GM19193 (cell line): ENCODE data around the gene ST7.

ENCODE experiments used
- POLR2A ChIP-seq: IDR thresholded peaks from 4 replicates; pipeline ENCODE4 v1.6.1; 2011; ENCODE audit not compliant: insufficient read depth, insufficient read length; ENCODE audit errors: extremely low read depth

Gene ST7

DNA sequence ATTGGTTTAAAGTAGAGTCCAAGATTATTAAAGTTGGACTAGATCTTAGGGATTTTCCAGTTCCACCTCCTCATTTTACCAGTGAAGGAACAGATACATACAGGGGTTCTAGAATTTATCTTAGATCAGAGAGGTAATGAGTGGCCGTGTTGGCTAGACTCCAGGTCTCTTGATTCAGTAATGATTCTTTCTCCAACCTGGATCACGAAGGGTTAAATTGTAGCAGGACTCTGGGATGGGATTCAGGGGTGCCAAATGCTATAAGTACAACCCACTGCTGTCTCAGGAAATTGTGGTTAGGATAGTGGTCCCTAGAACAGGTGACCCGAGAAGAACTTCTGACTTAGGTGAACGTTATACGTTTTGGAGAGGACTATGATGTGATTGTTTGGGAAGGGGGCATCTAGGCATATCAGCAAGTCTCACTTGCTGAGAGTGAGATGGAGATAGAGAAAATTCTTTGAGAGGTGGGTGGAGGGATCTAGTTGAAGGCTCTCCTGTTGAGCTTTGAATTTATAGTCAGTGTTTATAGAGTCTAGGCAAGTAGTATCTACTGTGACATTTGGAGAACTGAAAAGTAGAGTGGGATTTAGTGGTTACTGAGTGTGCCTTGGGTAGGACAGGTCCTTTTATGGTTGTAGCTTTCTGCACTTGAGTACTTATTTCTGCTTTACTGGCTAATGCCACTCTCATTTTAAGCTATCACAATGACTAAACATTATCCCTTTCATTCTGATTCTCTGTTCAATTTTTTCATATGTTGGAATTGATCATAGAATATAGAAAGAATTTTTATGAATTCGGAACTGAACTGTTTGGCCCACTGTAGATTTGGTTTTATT is 58.3 kb downstream of the ST7 start:
- no peak for TF ChIP-seq POLR2A

DNA sequence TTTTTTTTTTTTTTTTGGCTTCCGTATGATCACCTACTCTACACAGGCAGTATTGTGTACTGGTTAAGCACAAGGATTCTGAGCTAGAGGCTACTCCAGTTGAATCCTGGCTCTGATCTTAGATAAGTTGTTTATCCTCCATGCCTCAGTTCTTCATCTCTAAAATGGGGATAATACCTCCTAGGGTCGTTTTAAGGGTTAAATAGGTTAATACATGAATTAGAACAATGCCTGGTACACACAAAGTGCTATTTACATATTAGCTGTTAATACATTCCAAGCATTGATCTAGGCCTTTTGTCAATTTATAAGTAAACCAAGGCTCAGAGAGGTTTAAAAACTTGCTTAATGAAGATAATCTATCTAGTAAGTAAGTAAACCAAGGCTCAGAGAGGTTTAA is 59.0 kb downstream of the ST7 start:
- no peak for TF ChIP-seq POLR2A

DNA sequence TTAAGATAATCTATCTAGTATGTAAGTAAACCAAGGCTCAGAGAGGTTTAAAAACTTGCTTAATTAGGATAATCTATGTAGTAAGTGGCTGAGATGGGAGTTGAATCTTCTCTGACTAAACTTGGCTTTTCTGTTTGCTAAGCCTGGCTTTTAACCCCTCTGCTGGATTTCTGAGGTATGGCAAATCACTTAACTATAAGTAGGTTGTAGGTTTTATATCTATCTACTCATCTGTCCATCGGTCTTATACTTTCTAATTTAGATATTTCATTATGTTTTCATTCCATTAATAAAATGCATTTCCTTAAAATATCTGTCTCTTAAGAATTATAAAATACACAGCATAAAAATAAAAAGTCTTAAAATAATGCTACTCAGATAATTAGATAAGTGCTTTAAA is 59.4 kb downstream of the ST7 start:
- no peak for TF ChIP-seq POLR2A

DNA sequence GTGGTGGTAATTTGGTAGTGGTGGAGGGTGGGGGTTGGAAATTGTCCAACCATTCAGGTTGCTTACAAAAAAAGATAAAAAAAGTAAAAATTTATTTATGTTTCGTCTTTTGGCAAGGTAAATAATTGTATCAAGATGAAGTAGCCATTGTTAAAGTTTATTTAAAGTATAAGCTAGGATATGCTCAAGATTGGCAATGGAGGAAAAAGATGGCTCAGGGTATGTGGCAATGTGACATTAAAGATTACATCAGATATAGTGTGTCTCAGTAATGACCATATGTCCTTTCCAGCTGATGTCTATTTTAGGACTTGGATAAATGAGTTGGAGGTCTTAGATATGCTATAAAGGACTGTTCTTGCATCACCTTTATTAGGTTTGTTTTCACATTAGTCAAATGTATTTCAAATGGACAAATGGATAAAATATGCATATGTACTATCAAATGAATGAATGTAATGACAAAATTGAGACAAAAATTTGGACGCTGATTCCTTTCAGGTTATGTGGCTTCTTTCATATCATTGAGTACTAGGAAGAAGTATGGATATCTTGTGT is 60.9 kb downstream of the ST7 start:
- no peak for TF ChIP-seq POLR2A

DNA sequence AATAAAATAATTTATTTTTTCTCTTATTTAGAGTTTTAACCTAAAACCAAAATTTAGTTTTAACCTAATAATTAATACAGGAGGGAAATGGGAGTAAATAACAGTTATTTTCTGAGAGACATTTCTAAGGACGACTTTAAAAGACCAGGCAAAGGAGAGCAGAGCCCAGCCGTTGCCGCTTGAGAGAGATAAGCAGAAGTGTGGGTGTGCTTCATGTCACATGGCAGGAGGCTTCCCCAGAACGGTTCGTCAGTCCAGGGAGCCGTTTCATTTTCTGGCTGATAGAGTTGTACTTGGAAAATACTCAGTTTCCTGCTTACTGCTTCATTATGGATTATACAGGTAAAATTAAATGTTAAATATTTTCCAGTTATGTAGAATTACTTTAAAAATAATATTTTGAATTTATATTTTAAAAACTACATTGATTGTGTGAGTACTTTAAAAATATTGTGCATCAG is 61.4 kb downstream of the ST7 start:
- TF ChIP-seq POLR2A = peak; percentile 45

DNA sequence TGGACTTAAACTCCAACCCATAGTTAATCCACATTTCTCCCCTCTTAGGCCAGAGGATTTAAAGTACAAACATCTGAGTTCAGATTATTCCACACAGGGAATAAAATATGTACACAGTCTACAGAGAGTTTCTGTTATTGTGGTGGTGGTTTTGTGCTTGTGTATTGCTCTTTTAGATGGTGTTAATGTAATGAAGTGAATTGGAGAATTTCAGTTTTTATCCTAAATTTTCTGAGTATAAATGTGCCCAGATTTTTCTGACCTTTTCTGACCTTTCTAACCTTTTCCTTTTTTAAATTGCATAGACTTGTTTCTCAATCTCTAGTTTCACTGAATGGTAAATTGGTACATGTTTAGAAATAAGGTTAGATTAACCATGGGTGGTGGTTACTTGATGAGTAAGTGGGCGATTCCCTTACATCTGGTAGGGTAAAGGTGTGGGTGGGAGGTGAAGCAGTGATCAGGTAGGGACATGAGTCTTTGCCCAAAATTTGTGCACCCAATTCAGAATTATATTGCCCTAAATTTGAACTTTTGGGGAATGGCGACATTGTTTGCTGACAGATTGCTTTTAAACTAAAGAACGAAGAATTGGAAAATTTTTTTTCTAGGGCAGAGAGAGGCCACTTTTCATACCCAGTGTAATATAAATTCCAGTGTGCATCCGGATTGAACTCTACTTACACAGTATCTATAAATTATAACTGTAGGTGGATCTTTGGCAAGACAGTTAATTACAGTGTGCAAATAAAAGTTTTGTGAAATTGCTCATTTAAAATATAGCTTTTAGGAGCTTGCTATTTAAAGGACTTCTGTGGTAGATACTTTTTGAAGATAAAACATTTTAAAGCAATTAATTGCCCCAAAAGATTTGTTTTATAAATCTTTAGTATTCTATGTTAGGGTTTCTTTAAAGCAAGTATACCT is 62.2 kb downstream of the ST7 start:
- TF ChIP-seq POLR2A = no peak

DNA sequence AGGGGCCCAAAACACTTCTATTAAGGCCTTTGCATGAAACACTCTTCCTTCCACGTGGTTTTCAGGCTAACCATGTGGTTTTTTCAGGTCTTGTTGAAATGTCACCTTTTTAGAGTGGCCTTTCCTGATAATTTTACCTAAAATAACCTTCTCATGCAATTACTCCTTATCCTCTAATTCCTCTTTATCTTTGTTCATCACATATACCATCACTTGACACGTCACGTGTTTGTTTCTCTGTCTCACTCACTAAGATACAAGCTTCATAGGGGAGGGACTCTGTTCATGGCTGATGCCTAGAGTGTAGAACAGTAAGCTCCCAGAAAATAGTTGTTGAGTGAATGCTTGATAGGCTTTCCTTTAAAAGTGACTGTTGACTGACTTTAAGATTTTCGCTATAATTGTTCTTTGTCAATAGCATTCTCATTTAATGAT is 63.7 kb downstream of the ST7 start:
- no peak for TF ChIP-seq POLR2A

DNA sequence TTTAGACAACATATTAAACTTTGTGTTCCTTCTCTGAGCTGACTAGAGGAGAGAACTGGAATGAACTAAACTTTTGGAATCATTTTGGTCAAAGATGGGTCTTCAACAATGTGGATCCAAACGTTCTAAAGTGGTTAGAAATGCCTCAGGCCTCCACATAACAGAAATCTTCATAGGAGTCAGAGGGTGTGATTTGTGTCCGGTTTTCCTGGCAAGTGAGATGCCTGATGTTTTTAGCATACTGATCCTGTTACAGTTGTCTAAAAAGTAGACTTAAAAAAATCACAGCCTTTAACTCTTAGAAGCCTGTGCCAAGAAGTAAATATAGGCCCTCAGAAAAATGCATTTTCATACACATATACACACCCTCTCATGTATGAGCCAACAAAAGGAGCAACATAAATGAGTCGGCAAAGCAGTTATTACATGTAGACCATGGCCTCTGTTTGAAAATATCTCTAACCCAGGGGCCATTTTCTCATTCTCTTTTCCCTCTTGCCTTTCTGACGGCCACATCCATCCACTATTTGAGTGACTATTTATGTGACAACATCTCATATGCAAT is 64.5 kb downstream of the ST7 start:
- no peak for TF ChIP-seq POLR2A

DNA sequence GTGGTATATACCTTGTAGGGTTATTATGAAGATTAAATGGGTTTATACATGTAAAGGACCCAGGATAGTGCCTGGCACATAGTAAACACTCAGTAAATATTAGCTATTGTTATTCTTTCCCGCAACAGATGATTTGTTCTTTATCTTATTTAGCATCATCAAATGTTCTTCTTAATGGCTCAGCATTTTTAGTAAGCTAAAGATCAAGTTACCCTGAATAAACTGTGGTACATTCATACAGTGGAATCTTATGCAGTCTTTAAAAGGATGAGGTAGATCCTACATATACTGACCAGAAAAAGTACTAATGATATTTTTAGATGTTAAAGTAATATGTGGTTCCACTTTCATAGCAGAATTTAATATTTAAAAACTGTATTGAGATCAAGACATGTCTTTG is 65.4 kb downstream of the ST7 start:
- no peak for TF ChIP-seq POLR2A

DNA sequence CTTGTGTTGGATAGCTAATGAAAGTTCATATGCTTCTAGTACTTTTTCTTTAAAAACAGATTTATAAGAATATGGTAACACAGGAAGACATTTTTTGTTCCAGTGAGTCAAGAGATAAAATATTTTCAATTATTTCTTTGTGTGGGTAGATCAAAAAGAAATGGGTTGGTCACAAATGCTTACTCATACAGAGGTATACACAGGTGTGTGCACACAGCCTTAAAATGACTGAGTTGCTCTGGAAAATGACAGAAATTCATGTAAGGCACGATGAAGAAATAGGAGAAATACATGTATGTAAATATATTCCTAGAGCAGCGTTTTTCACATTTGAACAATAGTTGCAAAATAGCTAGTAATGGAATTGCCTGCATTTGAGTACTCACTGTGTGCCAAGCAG is 66.0 kb downstream of the ST7 start:
- no peak for TF ChIP-seq POLR2A

DNA sequence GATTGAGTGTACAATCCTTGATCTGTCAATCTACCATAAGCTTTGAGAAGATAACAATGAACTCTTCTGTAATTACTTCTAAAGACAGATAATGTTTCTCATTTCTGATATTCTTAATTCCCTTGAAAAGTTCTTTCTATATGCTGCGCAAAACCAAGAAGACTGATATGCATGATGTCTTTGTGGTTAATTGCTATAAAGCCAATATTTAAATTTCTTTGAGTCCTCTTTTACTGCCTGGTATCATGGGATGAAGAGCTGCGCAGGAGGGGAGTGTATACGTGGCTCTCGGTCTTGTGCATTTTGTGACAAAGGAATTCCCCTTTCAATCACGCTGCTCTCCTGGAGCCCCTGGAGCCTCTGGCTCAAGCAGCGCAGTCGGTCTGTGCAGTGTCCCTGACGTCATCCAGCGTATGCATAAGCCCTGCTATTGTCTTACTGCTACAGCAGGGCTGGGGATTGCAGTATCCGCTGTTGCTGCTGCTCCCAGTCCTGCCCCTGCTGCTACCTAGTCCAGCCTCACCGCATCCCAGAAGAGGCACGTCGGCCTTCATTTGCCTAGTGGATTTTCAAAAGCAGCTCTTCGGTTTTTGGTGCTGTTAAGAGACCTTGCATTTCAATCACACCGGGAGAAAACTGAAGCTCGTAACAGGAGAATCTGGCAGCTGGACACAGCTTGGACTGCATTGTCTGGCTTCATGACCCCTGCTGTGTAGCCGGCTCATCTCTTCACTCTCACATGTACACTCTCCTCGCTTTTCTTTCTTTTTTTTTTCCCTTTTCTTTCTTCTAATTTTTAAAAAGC is 66.7 kb downstream of the ST7 start:
- TF ChIP-seq POLR2A = no peak

DNA sequence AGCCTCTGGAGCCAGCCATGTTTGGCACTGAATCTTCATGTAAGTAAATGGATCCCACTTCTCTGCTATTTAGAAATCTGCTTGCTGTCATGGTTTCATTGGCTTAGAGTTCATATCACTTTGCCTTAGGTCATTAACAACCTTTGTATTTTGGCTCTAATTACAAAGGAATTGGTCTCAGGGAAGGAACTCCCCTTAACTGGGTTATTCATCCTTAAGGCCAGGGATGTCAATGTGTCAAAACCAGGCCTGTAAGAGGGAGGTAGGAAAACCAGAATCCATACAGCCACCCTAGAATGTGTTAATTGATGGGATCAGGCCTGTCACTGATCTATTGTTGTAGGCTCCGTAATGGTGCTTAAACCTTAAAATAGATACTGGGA is 67.3 kb downstream of the ST7 start:
- TF ChIP-seq POLR2A = no peak

DNA sequence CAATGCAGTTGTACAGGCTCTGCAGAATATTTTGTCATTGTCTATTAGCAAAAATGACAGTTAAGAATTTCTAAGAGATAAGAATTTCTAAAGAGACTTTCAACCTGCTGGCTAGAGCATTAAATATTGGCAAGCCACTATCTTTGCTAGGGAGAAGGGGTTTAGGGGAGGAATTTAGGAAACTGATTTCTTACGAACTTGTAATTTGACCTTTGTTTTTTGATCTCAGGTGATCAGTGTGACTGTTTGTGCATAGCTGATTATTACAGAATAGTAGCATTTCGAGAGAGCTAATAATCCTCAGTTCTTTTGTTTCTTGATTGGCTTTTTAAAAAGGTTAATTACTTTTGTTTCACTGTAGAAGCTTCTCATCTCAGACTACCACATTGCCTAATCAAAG is 68.1 kb downstream of the ST7 start:
- TF ChIP-seq POLR2A = no peak

DNA sequence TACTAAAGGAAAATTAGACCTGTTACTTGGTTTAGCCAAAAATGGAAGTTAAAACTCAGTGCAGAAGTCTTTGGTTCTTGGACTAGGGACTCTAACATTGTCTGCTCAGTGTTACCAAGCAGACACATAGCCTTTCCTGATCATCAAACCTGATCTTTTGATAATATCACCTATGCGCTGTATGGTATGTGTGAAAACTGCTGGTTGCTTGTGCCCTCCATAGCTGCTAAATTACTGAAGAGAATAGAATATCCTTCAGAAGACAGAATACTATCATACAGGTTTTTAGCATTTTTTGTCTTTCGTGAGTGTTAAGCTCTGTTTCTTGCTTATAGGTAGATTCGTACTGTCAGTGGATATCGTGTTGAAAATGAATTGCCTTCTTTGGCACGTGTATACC is 68.7 kb downstream of the ST7 start:
- no peak for TF ChIP-seq POLR2A
